Stimulated activated CD8-positive, alpha-beta memory T cell treated with anti-CD3 and anti-CD28 coated beads, Interleukin-12 subunit alpha, Interleukin-12 subunit beta, amount 100 ng/mL, for 1 hour (primary cell): Measurements from ENCODE around the gene JADE3.
"Not testable (repeated sequence)": the region's sequence is repeated elsewhere in the genome, so short reads cannot be mapped to it uniquely, and the experiment has no call there.

ENCODE experiments used
- DNase-seq: peaks from one replicate; pipeline ENCODE4 v3.0.0-alpha.2; 2020; ENCODE audit warnings: low read depth

JADE3 gene

GRCh38 chrX:46935295-46935694 is 23.1 kb downstream of the JADE3 start:
- no peak for DNase-seq

GRCh38 chrX:46938589-46938988 is 26.4 kb downstream of the JADE3 start:
- DNase-seq: no peak

- no peak for DNase-seq
Observed at GRCh38 chrX:46941341-46941740, 29.1 kb downstream of the JADE3 start.

GRCh38 chrX:46953137-46953527 is 40.9 kb downstream of the JADE3 start:
- no peak for DNase-seq

- DNase-seq: no peak
Observed at GRCh38 chrX:46953597-46953996, 41.4 kb downstream of the JADE3 start.

- no peak for DNase-seq
Observed at GRCh38 chrX:46954716-46955115, 42.5 kb downstream of the JADE3 start.

- not testable (repeated sequence) for DNase-seq
Observed at GRCh38 chrX:46956589-46956988, 44.4 kb downstream of the JADE3 start.

- DNase-seq: no peak
Observed at GRCh38 chrX:46957297-46957696, 45.1 kb downstream of the JADE3 start.

GRCh38 chrX:46959101-46959500 is 46.9 kb downstream of the JADE3 start:
- no peak for DNase-seq

GRCh38 chrX:46959985-46960700 is 47.9 kb downstream of the JADE3 start:
- DNase-seq: no peak

GRCh38 chrX:46961097-46961496 is 48.9 kb downstream of the JADE3 start:
- no peak for DNase-seq

- no peak for DNase-seq
Observed at GRCh38 chrX:46961574-46962283, 49.5 kb downstream of the JADE3 start.

- no peak for DNase-seq
Observed at GRCh38 chrX:46965125-46965758, 53.0 kb downstream of the JADE3 start.

- DNase-seq: no peak
Observed at GRCh38 chrX:46967547-46967946, 55.3 kb downstream of the JADE3 start.

GRCh38 chrX:46977046-46977445 is 64.8 kb downstream of the JADE3 start:
- not testable (repeated sequence) for DNase-seq

GRCh38 chrX:46978341-46979291 is 66.4 kb downstream of the JADE3 start:
- DNase-seq: peak; percentile 40

- DNase-seq: no peak
Observed at GRCh38 chrX:46984705-46985104, 72.5 kb downstream of the JADE3 start.

- DNase-seq: no peak
Observed at GRCh38 chrX:46989548-46989947, 77.3 kb downstream of the JADE3 start.

- DNase-seq: no peak
Observed at GRCh38 chrX:46991664-46992063, 79.4 kb downstream of the JADE3 start.

GRCh38 chrX:46992070-46992469 is 79.8 kb downstream of the JADE3 start:
- no peak for DNase-seq

GRCh38 chrX:46994096-46994495 is 81.9 kb downstream of the JADE3 start:
- no peak for DNase-seq

GRCh38 chrX:47012131-47012530 is 99.9 kb downstream of the JADE3 start:
- no peak for DNase-seq
